Stomach (tissue), 9 donors: Measurements from ENCODE around the gene PYGB. TPM values are rescaled to one million over a fixed set of nuclear protein-coding genes. Genes with fewer than 3 reads are reported as not detected.
A peak's percentile ranks its signal among the peaks of the same experiment; 100 is the strongest.

Experiments
- DNase-seq, 2 donors: peaks; one replicate each; pipeline versions ENCODE4 v3.0.0 to v3.0.0-alpha.2; 2013 to 2019
- H3K27ac ChIP-seq, 5 donors: fragments of 200-600 bp in 4 of 5; sonication (generic) in 4 of 5; one replicate each; pipeline ENCODE4 v1.5.1; 2013 to 2019; ENCODE audit warnings: mild to moderate bottlenecking in 1 of 5, moderate library complexity in 1 of 5
- H3K27me3 ChIP-seq, 3 donors: fragments of 200-600 bp; sonication (generic); one replicate each; pipeline ENCODE4 v1.5.1; 2017 to 2019; ENCODE audit warnings: mixed run types in 1 of 3
- H3K36me3 ChIP-seq, 4 donors: fragments of 200-600 bp; sonication (generic); 1 replicate in 3 of 4; 2 replicates in 1 of 4; pipeline ENCODE4 v1.5.1; 2016 to 2019
- H3K4me1 ChIP-seq, 4 donors: fragments of 200-600 bp; sonication (generic); one replicate each; pipeline ENCODE4 v1.5.1; 2016 to 2019
- H3K4me3 ChIP-seq, 4 donors: fragments of 200-600 bp; sonication (generic) in 3 of 4; one replicate each; pipeline ENCODE4 v1.5.1; 2016 to 2019; ENCODE audit warnings: mild to moderate bottlenecking in 1 of 4
- H3K9me3 ChIP-seq, 4 donors: fragments of 200-600 bp; sonication (generic); one replicate each; pipeline ENCODE4 v1.5.1; 2016 to 2019
- EP300 ChIP-seq: sonication (generic); formaldehyde crosslinking; IDR thresholded peaks from one replicate; pipeline ENCODE4 v1.6.1; 2017; ENCODE audit warnings: antibody characterized with exemption
- POLR2A ChIP-seq, 4 donors: fragments of 450-650 bp; IDR thresholded peaks; one replicate each; pipeline ENCODE4 v1.6.1; 2016; ENCODE audit warnings: antibody characterized with exemption in 4 of 4, control low read depth in 2 of 4, mild to moderate bottlenecking in 1 of 4, moderate library complexity in 1 of 4
- POLR2AphosphoS5 ChIP-seq, 3 donors: sonication (generic); formaldehyde crosslinking; IDR thresholded peaks; one replicate each; pipeline ENCODE4 v1.6.1; 2016; ENCODE audit warnings: antibody characterized with exemption in 3 of 3
- WGBS, 5 donors: extraction: QIAGEN DNeasy Blood & Tissue Kit in 3 of 5; methylation state at CpG; one replicate each; pipeline versions ENCODE4 v1.1.5 to v1.1.7; 2013 to 2018; 5-methylcytosine and 5-hydroxymethylcytosine counted together
- intact Hi-C: fragments of 100-400 bp; cut with DNase I; formaldehyde crosslinking; loops from one replicate; pipeline ENCODE4 v1.15.1; 2023; ENCODE audit warnings: low total_unique reads
- polyA plus RNA-seq, 3 donors: library from polyadenylated mRNA; stranded (reverse); fragments of 200-250 nt; gene quantifications; one replicate each; pipeline ENCODE4 v1.2.3, GENCODE V29; 2013
- total RNA-seq, 5 donors: library from RNA; depleted of rRNA; stranded (reverse); fragments of >200 nt; gene quantifications; one replicate each; pipeline versions ENCODE4 v1.1.0 to v1.2.3, GENCODE V29; 2014 to 2016
- TF ChIP-seq, protein P1 (sequence below), 7 experiments: fragments of 450-650 bp in 4 of 7; fragments of 200-600 bp in 3 of 7; sonication (generic) in 3 of 7; IDR thresholded peaks; one replicate each; pipeline ENCODE4 v1.5.1; 2016 to 2019; ENCODE audit warnings: antibody characterized with exemption in 7 of 7, control low read depth in 2 of 7, mild to moderate bottlenecking in 1 of 7
- donor health status: healthy with polysubstance abuse.
- donor health status: Bipolar disorder and iron deficiency.
- donor health status: healthy.

PYGB gene
- total and polyA plus RNA-seq, 8 donors, result 23.1 to 116 (median 49.5) TPM

DNA sequence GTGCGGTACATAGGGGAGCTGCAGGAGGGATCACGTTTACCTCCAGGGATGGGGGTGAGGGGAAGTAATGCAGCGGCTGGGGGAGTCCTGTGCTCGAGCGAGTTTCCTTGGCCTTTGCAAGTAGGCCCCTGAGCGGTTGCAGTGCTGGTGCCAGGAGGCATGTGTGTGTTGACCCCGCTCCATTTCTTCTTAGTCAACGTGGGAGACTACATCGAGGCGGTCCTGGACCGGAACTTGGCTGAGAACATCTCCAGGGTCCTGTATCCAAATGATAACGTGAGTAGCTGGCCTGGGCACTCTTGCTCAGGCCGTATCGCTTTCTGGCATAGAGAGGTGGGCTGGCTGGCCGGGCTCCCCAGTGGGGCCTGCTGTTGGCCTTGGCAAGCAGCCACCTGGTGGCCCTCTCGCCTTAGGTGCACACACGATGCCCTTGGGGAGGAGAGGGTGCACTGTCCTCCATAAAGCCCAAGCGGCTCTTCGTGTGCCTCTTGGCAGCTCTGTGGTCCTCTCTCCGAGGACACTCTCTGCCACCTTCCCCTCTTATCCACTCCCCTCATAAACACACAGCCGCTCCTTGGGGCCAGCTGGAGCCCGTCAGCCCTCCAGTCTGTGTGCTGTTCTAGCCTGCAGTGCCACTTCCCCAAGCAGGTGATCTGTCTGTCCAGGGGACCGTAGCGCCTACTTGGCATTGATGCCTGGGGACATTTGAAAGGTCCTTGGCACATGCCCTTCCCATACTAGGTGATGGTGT is 29.3 kb downstream of the PYGB start:
- peaks cover 59 to 100% (median 100%) of the 10 kb centered on the region in 4 donors for H3K36me3 ChIP-seq
- DNase-seq, result peak in 1 of 2 donors; percentile 23
- peaks cover 0 to 10% (median 3%) of the 10 kb centered on the region in 4 donors for H3K4me1 ChIP-seq
- 88 to 92% (median 90%) methylated on average over 24 of the region's 24 CpGs for WGBS, 5 donors
- no peak overlapping the region for H3K4me3 ChIP-seq
- intact Hi-C loops, result no loop called here
- TF ChIP-seq POLR2AphosphoS5 (IDR thresholded peaks at IDR 0.05) (no peak), POLR2A (IDR thresholded peaks at IDR 0.05) (no peak), EP300 (no peak)
- TF ChIP-seq, protein P1, sequence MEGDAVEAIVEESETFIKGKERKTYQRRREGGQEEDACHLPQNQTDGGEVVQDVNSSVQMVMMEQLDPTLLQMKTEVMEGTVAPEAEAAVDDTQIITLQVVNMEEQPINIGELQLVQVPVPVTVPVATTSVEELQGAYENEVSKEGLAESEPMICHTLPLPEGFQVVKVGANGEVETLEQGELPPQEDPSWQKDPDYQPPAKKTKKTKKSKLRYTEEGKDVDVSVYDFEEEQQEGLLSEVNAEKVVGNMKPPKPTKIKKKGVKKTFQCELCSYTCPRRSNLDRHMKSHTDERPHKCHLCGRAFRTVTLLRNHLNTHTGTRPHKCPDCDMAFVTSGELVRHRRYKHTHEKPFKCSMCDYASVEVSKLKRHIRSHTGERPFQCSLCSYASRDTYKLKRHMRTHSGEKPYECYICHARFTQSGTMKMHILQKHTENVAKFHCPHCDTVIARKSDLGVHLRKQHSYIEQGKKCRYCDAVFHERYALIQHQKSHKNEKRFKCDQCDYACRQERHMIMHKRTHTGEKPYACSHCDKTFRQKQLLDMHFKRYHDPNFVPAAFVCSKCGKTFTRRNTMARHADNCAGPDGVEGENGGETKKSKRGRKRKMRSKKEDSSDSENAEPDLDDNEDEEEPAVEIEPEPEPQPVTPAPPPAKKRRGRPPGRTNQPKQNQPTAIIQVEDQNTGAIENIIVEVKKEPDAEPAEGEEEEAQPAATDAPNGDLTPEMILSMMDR (IDR thresholded peaks at IDR 0.05), result no peak
- no peaks in the 10 kb centered on the region for H3K27me3 ChIP-seq
- H3K27ac ChIP-seq, result no peak overlapping the region
- no peaks in the 10 kb centered on the region for H3K9me3 ChIP-seq

DNA sequence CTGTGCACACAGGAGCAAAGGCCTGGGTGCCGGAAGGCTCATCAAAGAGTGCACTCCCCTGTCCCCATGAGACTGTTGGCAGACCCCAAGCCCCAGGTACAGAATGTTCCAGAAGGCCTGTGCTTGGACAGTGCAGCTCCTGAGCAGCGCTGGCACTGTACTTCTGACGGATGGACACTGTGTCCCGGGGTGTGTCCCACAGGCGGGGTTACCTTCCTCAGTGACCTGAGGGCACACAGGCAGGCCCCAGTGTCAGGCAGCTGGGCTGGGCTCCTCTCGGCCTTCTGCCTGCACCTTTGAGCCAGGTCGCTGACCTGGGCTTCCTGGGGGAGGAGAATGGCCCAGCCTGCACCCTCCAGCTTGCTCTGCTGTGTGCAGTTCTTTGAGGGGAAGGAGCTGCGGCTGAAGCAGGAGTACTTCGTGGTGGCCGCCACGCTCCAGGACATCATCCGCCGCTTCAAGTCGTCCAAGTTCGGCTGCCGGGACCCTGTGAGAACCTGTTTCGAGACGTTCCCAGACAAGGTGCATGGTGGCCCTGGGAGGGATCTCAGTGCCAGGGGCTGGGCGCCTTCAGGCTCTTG is 30.1 kb downstream of the PYGB start:
- WGBS, 5 donors, result 90 to 96% (median 93%) methylated on average over 5 to 19 of the region's 19 CpGs
- TF ChIP-seq POLR2AphosphoS5 (IDR thresholded peaks at IDR 0.05) (no peak), EP300 (no peak), POLR2A (IDR thresholded peaks at IDR 0.05) (no peak)
- TF ChIP-seq, protein P1 (IDR thresholded peaks at IDR 0.05), result no peak
- intact Hi-C loops, result no loop called here

GRCh38 chr20:25278636-25279361 is 30.9 kb downstream of the PYGB start:
- intact Hi-C loops, result no loop called here
- Histone ChIP-seq H3K4me3 (no peak overlapping the region), H3K36me3 (peaks cover 70 to 100% (median 100%) of the 10 kb centered on the region in 4 donors), H3K4me1 (peaks cover 0 to 10% (median 3%) of the 10 kb centered on the region in 4 donors), H3K27ac (no peak overlapping the region), H3K9me3 (no peaks in the 10 kb centered on the region), H3K27me3 (no peaks in the 10 kb centered on the region)
- 87 to 96% (median 91%) methylated on average over 24 to 26 of the region's 26 CpGs for WGBS, 5 donors
- TF ChIP-seq, protein P1 (IDR thresholded peaks at IDR 0.05), result no peak
- no peak for TF ChIP-seq EP300
- TF ChIP-seq POLR2AphosphoS5 (IDR thresholded peaks at IDR 0.05), result no peak
- no peak for TF ChIP-seq POLR2A (IDR thresholded peaks at IDR 0.05)
- DNase-seq, result peak in 1 of 2 donors; percentile 21

More for the DNA sequence above, 30.1 kb downstream of the PYGB start:
- no peaks in the 10 kb centered on the region for H3K27me3 ChIP-seq
- DNase-seq, result peak in 1 of 2 donors; percentile 23
- H3K4me1 ChIP-seq, result peaks cover 0 to 10% (median 3%) of the 10 kb centered on the region in 4 donors
- peaks cover 63 to 100% (median 100%) of the 10 kb centered on the region in 4 donors for H3K36me3 ChIP-seq
- H3K4me3 ChIP-seq, result no peak overlapping the region
- no peak overlapping the region for H3K27ac ChIP-seq
- H3K9me3 ChIP-seq, result no peaks in the 10 kb centered on the region

DNA sequence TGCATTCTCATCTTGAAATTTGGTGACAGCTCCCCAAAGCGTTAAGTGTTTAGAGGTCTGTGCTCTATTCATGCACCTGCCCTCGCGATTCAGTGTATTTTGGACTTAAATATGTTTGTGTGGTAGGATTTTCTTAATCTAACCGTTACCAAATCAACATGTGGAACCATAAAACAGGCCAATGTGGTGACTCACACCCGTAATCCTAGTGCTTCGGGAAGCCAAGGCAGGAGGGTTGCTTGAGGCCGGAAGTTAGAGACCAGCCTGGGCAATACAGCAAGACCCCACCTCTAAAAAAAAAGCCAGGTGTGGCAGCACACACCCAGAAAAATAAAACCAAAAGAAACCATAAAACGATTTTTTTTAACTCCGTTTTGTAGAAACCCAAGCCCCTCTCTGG is 31.5 kb downstream of the PYGB start:
- Histone ChIP-seq H3K9me3 (no peaks in the 10 kb centered on the region), H3K4me3 (no peak overlapping the region), H3K36me3 (peaks cover 74 to 100% (median 100%) of the 10 kb centered on the region in 4 donors), H3K27me3 (no peaks in the 10 kb centered on the region), H3K27ac (peak overlapping the region in 3 of 5 donors; percentile 34 to 51 (median 34)), H3K4me1 (peaks cover 0 to 10% (median 3%) of the 10 kb centered on the region in 4 donors)
- TF ChIP-seq, protein P1 (IDR thresholded peaks at IDR 0.05), result no peak
- TF ChIP-seq POLR2AphosphoS5 (IDR thresholded peaks at IDR 0.05), result no peak
- TF ChIP-seq EP300, result no peak
- no peak for TF ChIP-seq POLR2A (IDR thresholded peaks at IDR 0.05)
- WGBS, 5 donors, result 67 to 80% (median 74%) methylated on average over 9 of the region's 9 CpGs
- intact Hi-C loops, result no loop called here
- DNase-seq, result no peak
